ENCODE data around the gene NUBP1.

- TF ChIP-seq CTCF (IDR thresholded peaks at IDR 0.05; ENCODE audit: low read length): no peak
- TF ChIP-seq EZH2 (IDR thresholded peaks at IDR 0.05; ENCODE audit: borderline replicate concordance, low read length): no peak
These were observed 63.1 kb downstream of the NUBP1 start for GRCh38 chr16:10806698-10807097.

All from OCI-LY1 (cell line).